Measurements from ENCODE around the gene MYCBPAP.

The MYCBPAP gene

DNA sequence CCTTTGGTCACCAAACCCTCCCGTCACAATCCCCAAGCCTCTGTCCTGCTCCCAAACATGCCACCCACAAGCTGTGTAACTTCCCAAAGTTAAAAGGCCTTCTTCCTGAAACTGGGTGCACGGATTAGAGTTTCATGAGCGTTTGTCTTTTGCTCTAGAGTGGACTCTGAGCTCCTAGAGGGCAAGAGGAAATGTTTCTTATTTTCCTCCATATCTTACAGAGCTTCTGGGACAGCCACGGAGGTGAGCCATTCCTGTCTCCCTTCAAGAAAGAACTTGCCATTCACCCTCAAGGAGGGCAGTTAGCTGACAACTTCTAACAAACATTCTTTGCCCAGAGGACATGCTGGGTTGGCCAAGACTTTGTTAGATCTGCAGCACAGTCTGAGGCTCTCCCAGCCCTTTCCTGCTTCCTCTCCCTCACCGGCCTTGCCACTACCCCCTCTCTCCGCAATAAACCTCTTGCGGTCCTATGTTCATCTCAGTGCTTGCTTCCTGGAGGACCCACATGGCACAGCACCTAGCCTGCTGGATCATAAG is 2.6 kb upstream of the MYCBPAP start:
- Mint-ChIP-seq H3K4me1 (ENCODE audit: low read depth) (peaks cover 32% of the 10 kb centered on the region), H3K27me3 (peaks cover 18% of the 10 kb centered on the region), H3K4me3 (no peak overlapping the region), H3K9me3 (no peaks in the 10 kb centered on the region), H3K36me3 (ENCODE audit: low read depth) (no peaks in the 10 kb centered on the region), H3K27ac (peak overlapping the region; percentile 33)
- intact Hi-C loops (cut with micrococcal nuclease): no loop called here

GRCh38 chr17:50506298-50506697 is 1.9 kb upstream of the MYCBPAP start:
- H3K4me3 Mint-ChIP-seq: no peak overlapping the region
- H3K27me3 Mint-ChIP-seq: peaks cover 18% of the 10 kb centered on the region
- H3K27ac Mint-ChIP-seq: peak overlapping the region; percentile 33
- H3K36me3 Mint-ChIP-seq (ENCODE audit: low read depth): no peaks in the 10 kb centered on the region
- intact Hi-C loops (cut with micrococcal nuclease): no loop called here
- H3K9me3 Mint-ChIP-seq: no peaks in the 10 kb centered on the region
- H3K4me1 Mint-ChIP-seq (ENCODE audit: low read depth): peaks cover 32% of the 10 kb centered on the region

- H3K9me3 Mint-ChIP-seq: no peaks in the 10 kb centered on the region
- H3K4me1 Mint-ChIP-seq (ENCODE audit: low read depth): peaks cover 28% of the 10 kb centered on the region
- no peaks in the 10 kb centered on the region for H3K36me3 Mint-ChIP-seq (ENCODE audit: low read depth)
- H3K27me3 Mint-ChIP-seq: peaks cover 15% of the 10 kb centered on the region
- intact Hi-C loops (cut with micrococcal nuclease): no loop called here
- peak overlapping the region; percentile 28 for H3K27ac Mint-ChIP-seq
- H3K4me3 Mint-ChIP-seq: peak overlapping the region; percentile 73
Measured at GRCh38 chr17:50508573-50509460, 578 bp downstream of the MYCBPAP start.

- Mint-ChIP-seq H3K9me3 (no peaks in the 10 kb centered on the region), H3K4me3 (no peak overlapping the region), H3K27ac (no peak overlapping the region), H3K27me3 (peaks cover 15% of the 10 kb centered on the region), H3K4me1 (ENCODE audit: low read depth) (peaks cover 18% of the 10 kb centered on the region), H3K36me3 (ENCODE audit: low read depth) (no peaks in the 10 kb centered on the region)
- intact Hi-C loops (cut with micrococcal nuclease): no loop called here
Measured at GRCh38 chr17:50511058-50511457, 2.8 kb downstream of the MYCBPAP start.

- no peak overlapping the region for H3K27ac Mint-ChIP-seq
- no peaks in the 10 kb centered on the region for H3K9me3 Mint-ChIP-seq
- H3K4me1 Mint-ChIP-seq (ENCODE audit: low read depth): peaks cover 11% of the 10 kb centered on the region
- H3K4me3 Mint-ChIP-seq: no peak overlapping the region
- peaks cover 10% of the 10 kb centered on the region for H3K27me3 Mint-ChIP-seq
- H3K36me3 Mint-ChIP-seq (ENCODE audit: low read depth): no peaks in the 10 kb centered on the region
- intact Hi-C loops (cut with micrococcal nuclease): no loop called here
Measured at GRCh38 chr17:50513495-50513894, 5.3 kb downstream of the MYCBPAP start.

GRCh38 chr17:50514388-50514787 is 6.1 kb downstream of the MYCBPAP start:
- Mint-ChIP-seq H3K36me3 (ENCODE audit: low read depth) (no peaks in the 10 kb centered on the region), H3K4me3 (no peak overlapping the region), H3K9me3 (no peaks in the 10 kb centered on the region), H3K27me3 (peaks cover 6% of the 10 kb centered on the region), H3K27ac (no peak overlapping the region), H3K4me1 (ENCODE audit: low read depth) (peaks cover 5% of the 10 kb centered on the region)
- intact Hi-C loops (cut with micrococcal nuclease): no loop called here

DNA sequence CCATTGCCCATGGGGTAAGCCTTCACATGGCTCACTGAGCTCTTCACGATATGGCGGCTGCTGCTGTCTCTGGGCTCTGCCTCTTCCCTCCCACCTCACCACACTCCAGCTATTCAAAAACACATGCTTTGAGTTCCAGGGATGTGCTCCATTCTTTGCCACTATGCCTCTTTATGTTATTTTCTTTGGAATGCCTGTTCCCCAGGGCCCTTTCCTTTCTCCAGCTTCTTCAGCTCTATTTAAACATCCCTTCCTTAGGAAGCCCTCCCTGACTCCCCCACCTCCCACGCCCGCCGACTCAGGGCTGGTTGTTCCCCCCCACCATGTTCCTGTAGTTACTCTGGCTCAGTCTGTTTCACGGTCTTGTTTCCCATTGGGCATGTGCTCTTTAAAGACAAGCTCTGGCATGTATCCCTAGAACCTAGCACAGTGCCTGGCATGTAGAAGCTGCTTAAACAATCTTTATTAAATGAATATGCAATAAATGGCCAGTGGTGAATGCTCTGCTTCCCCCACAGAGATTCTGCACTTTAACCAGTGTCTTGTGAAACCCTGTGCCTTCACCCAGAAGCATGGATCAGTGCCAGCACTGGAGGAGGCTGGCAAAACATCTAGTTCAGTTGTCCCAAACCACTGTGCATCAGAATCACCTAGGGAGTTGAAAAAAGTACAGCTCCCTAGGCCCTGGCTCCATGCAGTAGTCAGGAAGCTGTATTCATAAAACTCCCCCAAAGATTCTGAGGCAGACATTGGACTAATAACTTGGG is 6.9 kb downstream of the MYCBPAP start:
- no peak overlapping the region for H3K27ac Mint-ChIP-seq
- H3K27me3 Mint-ChIP-seq: peaks cover 6% of the 10 kb centered on the region
- intact Hi-C loops (cut with micrococcal nuclease): no loop called here
- no peaks in the 10 kb centered on the region for H3K36me3 Mint-ChIP-seq (ENCODE audit: low read depth)
- H3K4me1 Mint-ChIP-seq (ENCODE audit: low read depth): peaks cover 5% of the 10 kb centered on the region
- H3K4me3 Mint-ChIP-seq: no peak overlapping the region
- H3K9me3 Mint-ChIP-seq: no peaks in the 10 kb centered on the region

DNA sequence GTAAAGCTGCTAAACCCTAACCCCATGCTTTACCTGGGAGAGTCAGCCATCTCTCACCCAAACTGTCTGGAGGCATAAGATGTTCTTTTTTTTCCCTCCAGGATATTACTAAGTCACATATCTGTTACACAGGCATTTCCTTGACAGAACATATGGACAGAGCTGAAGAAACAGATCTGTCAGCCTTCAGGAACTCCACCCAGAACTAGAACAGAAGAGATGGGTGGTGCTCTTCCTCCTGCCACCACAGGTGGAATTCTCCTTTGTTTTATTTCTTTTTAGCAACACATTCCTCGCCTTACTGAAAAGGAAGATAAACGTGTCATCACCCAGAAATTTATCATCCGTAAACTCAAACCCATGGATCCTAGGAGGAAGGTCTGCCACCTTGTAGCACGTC is 8.8 kb downstream of the MYCBPAP start:
- Mint-ChIP-seq H3K4me1 (ENCODE audit: low read depth) (peaks cover 5% of the 10 kb centered on the region), H3K9me3 (no peaks in the 10 kb centered on the region), H3K27ac (no peak overlapping the region), H3K36me3 (ENCODE audit: low read depth) (no peaks in the 10 kb centered on the region), H3K27me3 (peaks cover 5% of the 10 kb centered on the region), H3K4me3 (no peak overlapping the region)
- intact Hi-C loops (cut with micrococcal nuclease): no loop called here

DNA sequence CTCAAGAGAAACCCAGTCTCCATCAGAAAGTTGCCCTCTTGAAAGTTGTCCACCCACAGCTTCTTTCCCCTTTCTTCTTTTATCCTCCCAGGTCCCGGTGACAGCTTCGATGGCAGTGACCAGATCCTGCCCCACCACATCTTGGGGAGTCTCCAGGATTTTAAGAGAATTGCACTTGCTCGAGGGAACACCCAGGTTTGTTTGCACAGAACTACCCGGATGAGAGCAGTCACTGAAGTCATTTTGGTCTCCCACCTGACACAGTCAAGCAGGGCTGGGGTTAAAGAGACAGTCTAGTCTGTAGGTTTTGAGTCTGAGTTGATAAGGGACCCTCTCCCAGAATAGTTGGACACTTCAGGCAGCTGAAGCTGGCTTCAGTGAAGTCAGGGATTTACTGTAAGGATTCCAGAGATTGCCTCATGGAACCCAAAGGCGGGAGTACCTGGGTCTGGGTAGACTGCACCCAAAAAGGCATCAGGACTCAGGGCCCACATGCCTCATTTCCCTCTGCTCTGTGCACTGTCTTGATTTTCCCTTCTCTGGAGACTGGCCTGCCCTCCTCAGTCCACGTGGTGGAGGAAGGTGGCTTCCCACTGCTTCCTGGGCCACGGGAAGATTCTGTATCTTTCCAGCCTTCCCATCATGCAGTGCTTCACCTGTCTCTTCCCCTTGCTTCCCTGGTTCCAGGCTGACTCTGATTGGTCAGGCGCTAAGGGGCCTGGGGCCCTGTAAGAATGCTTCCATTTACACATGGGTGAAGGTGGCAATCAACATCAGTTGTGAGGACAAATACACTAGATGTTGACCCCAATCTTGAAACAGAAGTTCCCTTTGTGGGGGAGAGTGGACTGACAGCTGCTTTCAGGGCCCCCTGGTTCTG is 9.5 kb downstream of the MYCBPAP start:
- peaks cover 5% of the 10 kb centered on the region for H3K4me1 Mint-ChIP-seq (ENCODE audit: low read depth)
- no peak overlapping the region for H3K27ac Mint-ChIP-seq
- peaks cover 3% of the 10 kb centered on the region for H3K27me3 Mint-ChIP-seq
- intact Hi-C loops (cut with micrococcal nuclease): no loop called here
- no peaks in the 10 kb centered on the region for H3K9me3 Mint-ChIP-seq
- no peaks in the 10 kb centered on the region for H3K36me3 Mint-ChIP-seq (ENCODE audit: low read depth)
- no peak overlapping the region for H3K4me3 Mint-ChIP-seq

GRCh38 chr17:50518384-50519023 is 10.3 kb downstream of the MYCBPAP start:
- H3K4me1 Mint-ChIP-seq (ENCODE audit: low read depth): peaks cover 5% of the 10 kb centered on the region
- H3K4me3 Mint-ChIP-seq: no peak overlapping the region
- H3K27ac Mint-ChIP-seq: no peak overlapping the region
- intact Hi-C loops (cut with micrococcal nuclease): no loop called here
- no peaks in the 10 kb centered on the region for H3K36me3 Mint-ChIP-seq (ENCODE audit: low read depth)
- H3K27me3 Mint-ChIP-seq: peaks cover 3% of the 10 kb centered on the region
- no peaks in the 10 kb centered on the region for H3K9me3 Mint-ChIP-seq

GRCh38 chr17:50519141-50519834 is 11.0 kb downstream of the MYCBPAP start:
- Mint-ChIP-seq H3K27ac (no peak overlapping the region), H3K9me3 (no peaks in the 10 kb centered on the region), H3K27me3 (peaks cover 3% of the 10 kb centered on the region), H3K4me3 (no peak overlapping the region), H3K36me3 (ENCODE audit: low read depth) (no peaks in the 10 kb centered on the region), H3K4me1 (ENCODE audit: low read depth) (peaks cover 5% of the 10 kb centered on the region)
- intact Hi-C loops (cut with micrococcal nuclease): no loop called here

- no peaks in the 10 kb centered on the region for H3K36me3 Mint-ChIP-seq (ENCODE audit: low read depth)
- H3K9me3 Mint-ChIP-seq: no peaks in the 10 kb centered on the region
- peaks cover 3% of the 10 kb centered on the region for H3K27me3 Mint-ChIP-seq
- intact Hi-C loops (cut with micrococcal nuclease): no loop called here
- H3K27ac Mint-ChIP-seq: no peak overlapping the region
- H3K4me3 Mint-ChIP-seq: no peak overlapping the region
- H3K4me1 Mint-ChIP-seq (ENCODE audit: low read depth): no peaks in the 10 kb centered on the region
Measured at GRCh38 chr17:50520483-50520882, 12.2 kb downstream of the MYCBPAP start.

DNA sequence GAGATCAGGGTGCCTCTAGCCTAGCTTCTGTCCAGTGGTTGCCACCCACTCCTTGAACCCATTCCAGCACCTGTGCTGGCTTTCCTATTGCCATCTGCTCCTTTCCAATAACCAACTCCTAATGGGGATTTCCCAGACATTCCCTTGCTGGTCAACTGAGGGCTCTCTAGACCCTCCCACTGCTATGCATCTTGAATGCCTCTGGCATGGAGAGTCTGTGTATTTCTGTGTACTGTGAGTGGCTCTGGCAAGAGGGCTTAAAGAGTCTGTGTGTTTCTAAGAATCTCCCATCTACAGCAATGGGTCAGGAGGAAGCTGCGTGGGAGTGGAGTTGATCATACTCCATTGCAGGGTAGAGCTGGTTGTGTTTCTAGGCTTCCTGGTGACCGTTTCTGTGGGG is 13.3 kb downstream of the MYCBPAP start:
- Mint-ChIP-seq H3K36me3 (ENCODE audit: low read depth) (no peaks in the 10 kb centered on the region), H3K4me3 (no peak overlapping the region), H3K27ac (no peak overlapping the region), H3K9me3 (no peaks in the 10 kb centered on the region), H3K27me3 (peaks cover 3% of the 10 kb centered on the region), H3K4me1 (ENCODE audit: low read depth) (no peaks in the 10 kb centered on the region)
- intact Hi-C loops (cut with micrococcal nuclease): no loop called here

Measured in dendritic cell treated with granulocyte-macrophage colony-stimulating factor and Interleukin-4, amounts not matched to agents 40 ng/mL and 50 ng/mL, for 4 days (primary cell).